Effector memory CD8-positive, alpha-beta T cell (primary cell): ENCODE measurements around the gene SLC27A5.
A peak's percentile ranks its signal among the peaks of the same experiment; 100 is the strongest.

Source experiments
- ATAC-seq: fragments of 150-1000 bp; cut with Tn5 transposase; replicated peaks from 2 replicates; pipeline ENCODE4 v1.10.0; 2021; ENCODE audit warnings: mild to moderate bottlenecking, moderate library complexity
- DNase-seq, 3 experiments: peaks; one replicate each; pipeline ENCODE4 v3.0.0; 2021
- H3K27ac Mint-ChIP-seq, 2 donors: one replicate each; pipeline ENCODE4 v1.8.0; 2022; ENCODE audit warnings: mild to moderate bottlenecking in 2 of 2, mixed read lengths in 2 of 2, moderate library complexity in 2 of 2
- H3K27me3 Mint-ChIP-seq, 2 donors: one replicate each; pipeline ENCODE4 v1.8.0; 2022; ENCODE audit warnings: mixed read lengths in 2 of 2
- H3K36me3 Mint-ChIP-seq: one replicate; pipeline ENCODE4 v1.8.0; 2022; ENCODE audit warnings: mild to moderate bottlenecking, moderate library complexity, mixed read lengths; ENCODE audit not compliant: insufficient read depth
- H3K4me1 Mint-ChIP-seq, 2 donors: one replicate each; pipeline ENCODE4 v1.8.0; 2022; ENCODE audit warnings: low read depth in 2 of 2, mixed read lengths in 2 of 2
- H3K4me3 Mint-ChIP-seq, 2 donors: one replicate each; pipeline ENCODE4 v1.8.0; 2022; ENCODE audit warnings: mild to moderate bottlenecking in 2 of 2, mixed read lengths in 2 of 2, moderate library complexity in 2 of 2
- H3K9me3 Mint-ChIP-seq, 2 donors: one replicate each; pipeline ENCODE4 v1.8.0; 2022; ENCODE audit warnings: mixed read lengths in 2 of 2

SLC27A5 gene

DNA sequence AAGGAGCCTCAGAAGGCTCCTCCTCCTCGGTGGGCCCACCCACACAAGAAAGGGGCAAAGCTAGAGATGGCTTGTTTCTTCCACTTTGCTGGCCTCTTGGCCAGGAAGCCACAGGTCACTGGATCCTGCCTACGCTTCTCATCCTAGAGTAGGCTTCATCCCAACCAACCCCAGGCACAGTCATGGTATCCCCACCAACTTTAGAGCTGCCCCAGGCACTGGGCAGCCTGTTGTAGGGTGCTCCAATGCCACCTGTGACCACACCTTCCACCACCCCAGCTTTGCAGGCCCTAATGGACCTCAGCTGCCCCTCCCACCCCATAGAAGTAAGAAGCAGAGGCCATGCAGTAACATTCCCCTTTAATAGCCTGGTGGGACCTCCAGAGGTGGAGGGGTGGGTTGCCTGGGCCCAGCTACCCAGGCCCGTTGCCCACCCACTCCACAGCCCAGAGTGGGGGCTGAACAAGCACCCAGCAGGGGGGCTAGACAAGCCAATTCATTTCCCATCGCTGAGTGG is 43.6 kb upstream of the SLC27A5 start:
- ATAC-seq (no peak), DNase-seq (no peak)
- Mint-ChIP-seq H3K4me3 (peak overlapping the region; percentile 90 to 96), H3K27ac (peak overlapping the region; percentile 98 to 99), H3K9me3 (no peaks in the 10 kb centered on the region), H3K36me3 (peaks cover 90% of the 10 kb centered on the region), H3K4me1 (peaks cover 55% of the 10 kb centered on the region in 2 donors), H3K27me3 (no peaks in the 10 kb centered on the region)

DNA sequence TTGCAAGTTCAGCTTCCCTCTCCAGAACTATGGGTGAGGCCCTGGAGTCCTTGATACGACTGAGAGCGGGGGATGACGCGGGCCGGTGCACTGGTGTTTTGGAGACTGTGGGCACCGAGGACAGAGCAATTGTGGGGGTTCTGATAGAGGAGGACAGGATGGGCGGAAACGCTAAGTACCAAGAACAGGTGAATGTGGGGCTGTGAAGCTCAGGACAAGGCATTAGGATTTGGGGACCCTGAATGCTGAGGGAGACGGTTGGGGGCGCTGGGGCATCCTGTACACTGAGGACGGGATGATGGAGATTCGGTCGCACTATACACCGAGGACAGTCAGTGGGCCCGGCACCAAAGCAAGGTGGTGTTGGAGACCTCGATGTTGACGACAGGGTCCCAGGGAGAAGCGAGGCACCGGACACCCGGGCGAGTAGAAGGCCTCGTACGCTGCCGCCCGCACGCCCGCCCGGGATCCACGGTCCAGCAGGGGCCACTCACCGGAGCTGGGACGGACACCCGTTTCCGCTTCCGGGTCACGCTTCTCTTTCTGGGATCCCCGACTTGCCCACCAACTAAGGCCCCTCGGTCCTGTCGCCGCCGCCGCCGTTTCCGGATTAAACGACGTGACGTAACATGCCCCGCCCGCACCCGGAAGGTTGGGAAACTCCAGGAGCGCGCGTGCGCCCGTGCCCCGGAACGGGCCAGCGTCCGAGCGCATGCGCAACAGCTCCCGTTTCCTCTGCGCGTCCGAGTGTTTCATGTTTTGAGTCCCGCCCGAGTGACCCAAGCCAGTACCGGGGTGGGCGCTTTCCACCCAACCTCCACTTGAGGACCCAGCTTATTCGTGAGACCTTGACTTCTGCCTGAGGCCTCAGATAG is 42.9 kb upstream of the SLC27A5 start, which contains the start of gene CHMP2A:
Gene CHMP2A, minus strand, starts transcription at position 612 of the 875 bp plus-strand sequence. CDS start 893 bp downstream, outside the sequence.
- peak; percentile 97 to 98 (median 98) for DNase-seq
- no peaks in the 10 kb centered on the region for H3K27me3 Mint-ChIP-seq
- H3K9me3 Mint-ChIP-seq = no peaks in the 10 kb centered on the region
- peak within 1 kb of the TSS; percentile 96 to 99 for H3K4me3 Mint-ChIP-seq
- peak within 1 kb of the TSS; percentile 98 to 99 for H3K27ac Mint-ChIP-seq
- peaks cover 94% of the 10 kb centered on the region for H3K36me3 Mint-ChIP-seq
- peaks cover 51 to 54% of the 10 kb centered on the region in 2 donors for H3K4me1 Mint-ChIP-seq
- peak; percentile 45 for ATAC-seq

DNA sequence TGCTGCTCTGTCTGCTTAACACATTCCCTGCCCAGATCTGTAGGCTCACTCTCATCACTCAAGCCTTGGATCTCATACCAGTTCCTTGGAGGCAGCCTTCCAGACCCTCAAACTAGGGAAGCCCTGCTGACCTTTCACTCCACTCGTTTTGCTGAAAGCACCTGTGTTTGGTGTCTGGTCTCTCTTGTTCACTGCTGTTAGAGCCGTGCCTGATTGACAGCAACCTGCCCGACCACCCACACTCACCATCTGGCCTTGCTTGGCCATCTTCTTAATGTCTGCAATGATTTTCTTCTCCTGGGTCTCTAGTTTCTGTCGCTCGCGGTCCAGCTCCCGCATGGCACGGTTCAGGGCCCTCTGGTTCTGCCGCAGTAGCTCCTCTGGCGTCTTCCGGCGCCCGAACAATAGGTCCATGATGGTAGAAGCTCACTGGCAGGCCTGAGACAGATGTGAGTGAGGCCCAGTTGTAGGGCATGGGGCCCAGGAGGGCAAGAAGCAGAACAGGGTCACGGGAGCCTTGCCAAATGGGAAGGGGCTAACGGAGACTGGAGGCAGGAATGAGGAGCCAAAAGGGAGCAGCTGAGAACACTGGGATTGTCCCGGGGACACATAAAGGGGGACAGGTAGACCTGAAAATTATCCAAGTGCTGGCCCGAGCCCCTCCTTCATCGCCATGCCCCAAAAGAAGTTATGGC is 42.2 kb upstream of the SLC27A5 start:
- peak overlapping the region; percentile 98 to 99 for H3K27ac Mint-ChIP-seq
- ATAC-seq = no peak
- H3K4me1 Mint-ChIP-seq = peaks cover 48 to 50% of the 10 kb centered on the region in 2 donors
- H3K4me3 Mint-ChIP-seq = peak overlapping the region; percentile 90 to 96
- no peaks in the 10 kb centered on the region for H3K27me3 Mint-ChIP-seq
- DNase-seq = no peak
- peaks cover 95% of the 10 kb centered on the region for H3K36me3 Mint-ChIP-seq
- H3K9me3 Mint-ChIP-seq = no peaks in the 10 kb centered on the region

DNA sequence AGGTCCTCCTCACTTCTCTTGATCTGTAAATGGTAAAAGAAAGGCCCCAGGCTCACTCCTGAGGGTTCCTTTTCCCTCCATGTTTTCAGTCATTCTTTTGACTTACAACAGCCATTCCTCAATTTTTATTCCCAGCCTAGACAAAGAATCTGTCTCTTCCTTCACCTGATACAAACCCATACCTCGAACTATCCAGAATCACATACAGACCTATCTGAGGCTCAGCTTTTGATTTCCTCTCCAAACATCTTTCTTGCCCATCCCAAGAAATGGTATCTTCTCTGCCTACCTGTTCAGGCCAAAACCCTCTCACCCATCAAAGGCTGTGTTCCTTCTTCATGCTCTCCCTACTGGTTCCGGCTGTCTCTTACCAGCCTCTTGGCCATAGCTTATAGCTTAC is 40.9 kb upstream of the SLC27A5 start:
- Mint-ChIP-seq H3K9me3 (no peaks in the 10 kb centered on the region), H3K27ac (peak overlapping the region in 1 of 2 donors; percentile 81), H3K36me3 (peaks cover 96% of the 10 kb centered on the region), H3K4me1 (peaks cover 45 to 46% of the 10 kb centered on the region in 2 donors), H3K4me3 (peak overlapping the region; percentile 18 to 90), H3K27me3 (no peaks in the 10 kb centered on the region)
- no peak for DNase-seq
- ATAC-seq = no peak

DNA sequence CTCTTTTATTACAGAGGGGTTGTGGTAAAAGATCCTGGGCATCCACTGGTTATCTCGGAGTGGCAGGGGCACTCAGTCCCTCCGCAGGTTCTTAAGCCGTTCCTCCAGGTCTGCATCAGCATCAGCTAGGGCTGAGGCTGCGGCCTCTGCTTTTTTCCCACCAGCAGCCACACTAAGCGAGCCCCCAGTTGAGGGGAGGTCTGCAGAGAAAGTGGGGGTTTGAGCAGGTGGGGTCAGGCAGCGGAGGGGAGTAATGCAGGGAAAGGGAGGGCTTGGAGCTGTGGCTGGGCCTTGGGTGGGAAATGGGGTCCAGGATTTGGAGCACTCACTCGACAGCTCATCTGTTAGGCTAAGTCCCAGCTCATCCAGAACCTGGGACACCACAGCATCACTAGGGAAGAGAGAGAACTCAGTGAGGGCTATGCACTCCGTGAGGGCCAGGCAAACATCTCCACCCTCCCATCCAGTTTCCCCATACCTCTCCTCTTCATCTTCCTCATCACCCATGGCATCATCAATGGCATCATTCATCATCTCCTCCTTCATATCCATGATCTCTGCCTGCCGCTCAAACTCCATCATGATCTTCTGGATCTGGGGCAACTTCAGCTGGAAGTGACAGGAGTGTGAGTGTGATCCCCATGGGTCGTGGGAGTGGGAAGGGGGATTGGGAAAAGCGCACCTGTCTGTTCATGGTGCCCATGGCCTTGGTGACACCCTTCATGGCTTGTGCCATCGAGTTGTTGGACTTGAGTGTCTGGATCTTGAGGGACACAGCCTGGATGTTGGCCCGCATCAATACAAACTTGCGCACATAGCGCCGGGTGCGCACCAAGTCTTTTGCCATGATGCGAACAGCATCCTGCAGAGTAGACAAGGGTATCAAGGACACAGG is 40.0 kb upstream of the SLC27A5 start:
- no peak overlapping the region for H3K4me3 Mint-ChIP-seq

DNA sequence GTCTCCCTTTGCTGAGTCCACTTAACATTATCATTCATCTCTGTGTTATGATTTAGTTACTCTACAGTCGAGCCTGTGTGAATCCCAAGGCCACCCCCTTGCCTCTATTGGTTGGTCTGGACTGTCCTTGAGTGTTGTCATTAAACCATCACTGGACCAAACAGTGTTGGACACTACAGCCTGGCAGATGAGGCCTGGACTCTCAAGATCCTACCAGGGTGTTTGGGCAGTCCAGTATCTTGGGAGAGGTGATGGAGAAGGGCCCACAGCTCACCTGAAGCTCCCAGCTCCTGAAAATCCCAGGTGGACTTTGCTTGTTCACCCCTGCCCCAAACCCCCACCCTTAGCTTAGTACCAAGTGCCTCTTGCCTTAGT is 39.3 kb upstream of the SLC27A5 start:
- Mint-ChIP-seq H3K36me3 (peaks cover 96% of the 10 kb centered on the region), H3K4me1 (peaks cover 39 to 42% of the 10 kb centered on the region in 2 donors), H3K4me3 (no peak overlapping the region), H3K27ac (peak overlapping the region in 1 of 2 donors; percentile 81), H3K9me3 (no peaks in the 10 kb centered on the region), H3K27me3 (no peaks in the 10 kb centered on the region)
- no peak for ATAC-seq
- no peak for DNase-seq

More for the DNA sequence above, 40.0 kb upstream of the SLC27A5 start:
- DNase-seq = no peak
- Mint-ChIP-seq H3K9me3 (no peaks in the 10 kb centered on the region), H3K27me3 (no peaks in the 10 kb centered on the region), H3K36me3 (peaks cover 96% of the 10 kb centered on the region), H3K4me1 (peaks cover 38 to 42% of the 10 kb centered on the region in 2 donors), H3K27ac (peak overlapping the region in 1 of 2 donors; percentile 81)
- no peak for ATAC-seq

DNA sequence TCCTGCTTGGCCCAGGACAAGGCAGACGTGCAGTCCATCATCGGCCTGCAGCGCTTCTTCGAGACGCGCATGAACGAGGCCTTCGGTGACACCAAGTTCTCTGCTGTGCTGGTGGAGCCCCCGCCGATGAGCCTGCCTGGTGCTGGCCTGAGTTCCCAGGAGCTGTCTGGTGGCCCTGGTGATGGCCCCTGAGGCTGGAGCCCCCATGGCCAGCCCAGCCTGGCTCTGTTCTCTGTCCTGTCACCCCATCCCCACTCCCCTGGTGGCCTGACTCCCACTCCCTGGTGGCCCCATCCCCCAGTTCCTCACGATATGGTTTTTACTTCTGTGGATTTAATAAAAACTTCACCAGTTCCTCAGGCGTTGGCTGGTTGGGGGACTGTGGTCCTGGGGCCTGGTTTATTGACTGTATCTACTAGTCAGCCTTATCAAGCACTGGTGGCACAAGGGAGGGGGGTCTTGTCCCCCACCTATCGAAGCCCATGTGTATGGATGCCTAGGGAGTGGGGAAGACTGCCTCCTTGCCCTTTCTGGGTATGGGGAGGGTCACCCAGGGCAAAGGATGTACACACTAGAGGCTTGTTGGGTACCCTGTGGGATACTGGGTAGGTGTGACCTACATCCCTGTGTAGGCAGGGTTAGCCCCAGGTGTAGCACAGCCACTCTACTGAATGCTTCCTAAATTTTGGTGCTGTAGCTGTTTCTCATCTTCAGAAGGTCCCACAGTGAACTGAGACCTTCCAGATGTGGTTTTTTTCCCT is 38.8 kb upstream of the SLC27A5 start:
- no peaks in the 10 kb centered on the region for H3K27me3 Mint-ChIP-seq
- H3K4me3 Mint-ChIP-seq = peak overlapping the region in 1 of 2 donors; percentile 52
- no peaks in the 10 kb centered on the region for H3K9me3 Mint-ChIP-seq
- peaks cover 99% of the 10 kb centered on the region for H3K36me3 Mint-ChIP-seq
- ATAC-seq = no peak
- H3K27ac Mint-ChIP-seq = peak overlapping the region in 1 of 2 donors; percentile 75
- peaks cover 44 to 45% of the 10 kb centered on the region in 2 donors for H3K4me1 Mint-ChIP-seq
- no peak for DNase-seq

DNA sequence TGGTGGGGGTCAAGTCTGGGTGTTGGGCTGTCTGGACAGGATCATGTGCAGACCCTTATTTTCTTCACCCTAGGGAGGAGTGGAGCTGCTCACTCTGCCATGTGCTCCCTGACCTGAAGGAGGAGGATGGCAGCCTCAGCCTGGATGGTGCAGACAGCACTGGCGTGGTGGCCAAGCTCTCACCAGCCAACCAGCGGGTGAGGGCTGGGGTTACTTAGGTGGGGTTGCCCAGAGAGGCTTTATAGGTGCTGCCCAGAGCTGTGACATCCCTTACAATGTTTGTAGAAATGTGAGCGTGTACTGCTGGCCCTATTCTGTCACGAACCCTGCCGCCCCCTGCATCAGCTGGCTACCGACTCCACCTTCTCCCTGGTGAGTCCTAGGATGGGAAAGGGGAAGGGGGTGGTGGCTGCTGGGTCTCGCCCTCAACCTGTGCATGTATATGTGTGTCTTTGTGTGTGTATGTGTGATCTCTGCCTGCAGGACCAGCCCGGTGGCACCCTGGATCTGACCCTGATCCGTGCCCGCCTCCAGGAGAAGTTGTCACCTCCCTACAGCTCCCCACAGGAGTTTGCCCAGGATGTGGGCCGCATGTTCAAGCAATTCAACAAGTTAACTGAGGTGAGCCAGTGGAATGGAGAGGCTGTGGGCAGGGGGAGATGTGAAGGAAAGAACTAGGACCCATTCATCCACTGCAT is 38.0 kb upstream of the SLC27A5 start:
- Mint-ChIP-seq H3K27ac (peak overlapping the region in 1 of 2 donors; percentile 75), H3K4me1 (peaks cover 45% of the 10 kb centered on the region in 2 donors), H3K36me3 (peaks cover 99% of the 10 kb centered on the region)

DNA sequence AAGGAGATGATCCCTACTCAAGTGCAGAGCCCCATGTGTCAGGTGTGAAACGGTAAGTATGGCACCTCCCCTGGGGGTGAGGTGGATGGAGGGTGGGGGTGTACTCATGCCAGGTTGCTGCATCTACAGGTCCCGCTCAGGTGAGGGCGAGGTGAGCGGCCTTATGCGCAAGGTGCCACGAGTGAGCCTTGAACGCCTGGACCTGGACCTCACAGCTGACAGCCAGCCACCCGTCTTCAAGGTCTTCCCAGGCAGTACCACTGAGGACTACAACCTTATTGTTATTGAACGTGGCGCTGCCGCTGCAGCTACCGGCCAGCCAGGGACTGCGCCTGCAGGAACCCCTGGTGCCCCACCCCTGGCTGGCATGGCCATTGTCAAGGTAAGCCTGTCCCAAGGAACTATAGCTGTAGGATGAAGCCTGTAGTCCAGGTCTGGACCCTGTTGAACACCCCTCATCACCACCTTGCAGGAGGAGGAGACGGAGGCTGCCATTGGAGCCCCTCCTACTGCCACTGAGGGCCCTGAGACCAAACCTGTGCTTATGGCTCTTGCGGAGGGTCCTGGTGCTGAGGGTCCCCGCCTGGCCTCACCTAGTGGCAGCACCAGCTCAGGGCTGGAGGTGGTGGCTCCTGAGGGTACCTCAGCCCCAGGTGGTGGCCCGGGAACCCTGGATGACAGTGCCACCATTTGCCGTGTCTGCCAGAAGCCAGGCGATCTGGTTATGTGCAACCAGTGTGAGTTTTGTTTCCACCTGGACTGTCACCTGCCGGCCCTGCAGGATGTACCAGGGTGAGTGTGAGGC is 37.3 kb upstream of the SLC27A5 start:
- DNase-seq (no peak), ATAC-seq (no peak)
- Mint-ChIP-seq H3K27ac (peak overlapping the region in 1 of 2 donors; percentile 75), H3K4me3 (no peak overlapping the region), H3K4me1 (peaks cover 40 to 42% of the 10 kb centered on the region in 2 donors), H3K27me3 (no peaks in the 10 kb centered on the region), H3K36me3 (peaks cover 96% of the 10 kb centered on the region), H3K9me3 (no peaks in the 10 kb centered on the region)

More for the DNA sequence above, 38.0 kb upstream of the SLC27A5 start:
- peak overlapping the region in 1 of 2 donors; percentile 52 for H3K4me3 Mint-ChIP-seq
- no peak for DNase-seq
- ATAC-seq = no peak
- no peaks in the 10 kb centered on the region for H3K9me3 Mint-ChIP-seq
- H3K27me3 Mint-ChIP-seq = no peaks in the 10 kb centered on the region

DNA sequence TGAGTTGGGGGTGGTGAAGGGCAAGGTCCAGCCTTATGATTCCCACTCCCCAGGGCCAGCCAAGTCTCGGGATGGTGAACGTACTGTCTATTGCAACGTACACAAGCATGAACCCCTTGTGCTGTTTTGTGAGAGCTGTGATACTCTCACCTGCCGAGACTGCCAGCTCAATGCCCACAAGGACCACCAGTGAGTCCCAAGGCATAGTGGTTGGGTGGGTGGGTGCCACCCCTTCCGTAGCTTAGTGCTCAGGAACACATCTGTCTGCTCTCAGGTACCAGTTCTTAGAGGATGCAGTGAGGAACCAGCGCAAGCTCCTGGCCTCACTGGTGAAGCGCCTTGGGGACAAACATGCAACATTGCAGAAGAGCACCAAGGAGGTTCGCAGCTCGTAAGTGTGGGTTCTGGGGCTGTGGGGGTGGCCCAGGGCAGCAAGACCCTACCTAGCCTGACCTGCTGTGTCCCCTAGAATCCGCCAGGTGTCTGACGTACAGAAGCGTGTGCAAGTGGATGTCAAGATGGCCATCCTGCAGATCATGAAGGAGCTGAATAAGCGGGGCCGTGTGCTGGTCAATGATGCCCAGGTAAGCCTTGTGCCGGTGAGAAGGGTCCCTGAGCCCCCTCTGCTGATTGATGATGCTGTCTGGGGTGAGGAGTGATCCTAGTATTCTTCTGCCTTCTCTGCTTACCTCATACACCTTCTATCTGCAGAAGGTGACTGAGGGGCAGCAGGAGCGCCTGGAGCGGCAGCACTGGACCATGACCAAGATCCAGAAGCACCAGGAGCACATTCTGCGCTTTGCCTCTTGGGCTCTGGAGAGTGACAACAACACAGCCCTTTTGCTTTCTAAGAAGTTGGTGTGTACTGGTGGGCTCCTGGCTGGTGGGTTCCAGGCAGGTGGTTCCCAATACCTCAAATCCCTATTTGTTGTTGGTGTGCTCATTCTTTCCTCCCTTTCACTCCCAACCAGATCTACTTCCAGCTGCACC is 35.8 kb upstream of the SLC27A5 start:
- DNase-seq = no peak

More for the DNA sequence above, 35.8 kb upstream of the SLC27A5 start:
- ATAC-seq = no peak
- Mint-ChIP-seq H3K27ac (peak overlapping the region; percentile 56 to 63), H3K4me1 (peaks cover 38 to 39% of the 10 kb centered on the region in 2 donors), H3K4me3 (peak overlapping the region in 1 of 2 donors; percentile 88), H3K9me3 (no peaks in the 10 kb centered on the region), H3K27me3 (peaks cover 3 to 11% of the 10 kb centered on the region in 2 donors), H3K36me3 (peaks cover 92% of the 10 kb centered on the region)
